K562 (cell line): Measurements from ENCODE around the gene ALOXE3. TPM values are rescaled to one million over a fixed set of nuclear protein-coding genes. Genes with fewer than 3 reads are reported as not detected.

Experiments
- COPS2 ChIP-seq: fragments of 450-650 bp; conservative IDR thresholded peaks from 2 replicates; pipeline ENCODE4 v1.6.1; 2016; ENCODE audit warnings: mild to moderate bottlenecking, moderate library complexity
- EGR1 ChIP-seq: fragments of 450-650 bp; conservative IDR thresholded peaks from 2 replicates; pipeline ENCODE4 v1.6.1; 2017; ENCODE audit warnings: mild to moderate bottlenecking
- EWSR1 ChIP-seq: fragments of 450-650 bp; IDR thresholded peaks from 2 replicates; pipeline ENCODE4 v1.6.1; 2018; ENCODE audit warnings: borderline replicate concordance, mild to moderate bottlenecking, low read depth, moderate library complexity; ENCODE audit not compliant: partially characterized antibody
- FUS ChIP-seq: fragments of 200-400 bp; formaldehyde crosslinking; optimal IDR thresholded peaks from 2 replicates; pipeline ENCODE3; 2017; ENCODE audit warnings: low read depth, low read length
- L3MBTL2 ChIP-seq: fragments of 450-650 bp; IDR thresholded peaks from 2 replicates; pipeline ENCODE4 v1.6.1; 2016; ENCODE audit warnings: mild to moderate bottlenecking, moderate library complexity
- MTA2 ChIP-seq: fragments of 450-650 bp; IDR thresholded peaks from 2 replicates; pipeline ENCODE4 v1.6.1; 2016; ENCODE audit warnings: low read depth
- SIN3B ChIP-seq: fragments of 450-650 bp; IDR thresholded peaks from 2 replicates; pipeline ENCODE4 v1.6.1; 2017; ENCODE audit warnings: low read depth, mild to moderate bottlenecking, moderate library complexity
- SMAD1 ChIP-seq: fragments of 150-350 bp; IDR thresholded peaks from 2 replicates; pipeline ENCODE4 v1.6.1; 2014; ENCODE audit warnings: low read length, low read depth; ENCODE audit not compliant: partially characterized antibody
- TRIM25 ChIP-seq: fragments of 450-650 bp; IDR thresholded peaks from 2 replicates; pipeline ENCODE4 v1.7.0; 2016; ENCODE audit warnings: borderline replicate concordance
- ZNF318 ChIP-seq, 2 experiments: fragments of 450-650 bp; IDR thresholded peaks; 2 replicates each; pipeline ENCODE4 v1.6.1; 2016; ENCODE audit warnings: mild to moderate bottlenecking in 2 of 2, borderline replicate concordance in 1 of 2, low read depth in 1 of 2, moderate library complexity in 1 of 2
- ZNF584 ChIP-seq: fragments of 200-800 bp; sonication (Bioruptor generic); IDR thresholded peaks from 2 replicates; pipeline ENCODE4 v1.6.1; 2016; ENCODE audit warnings: low read depth, mild to moderate bottlenecking, missing genetic modification characterization, missing compliant biosample characterization
- ZNF668 ChIP-seq: fragments of 250-450 bp; sonication (Bioruptor Pico); IDR thresholded peaks from 2 replicates; pipeline ENCODE4 v1.8.0; 2022; ENCODE audit warnings: mild to moderate bottlenecking, inconsistent platforms
- polyA plus RNA-seq, 8 experiments: library from polyadenylated mRNA; depleted of rRNA in 4 of 8; stranded (reverse) in 5 of 8; unstranded in 3 of 8; fragments of >200 nt; fragmentation: Nextera tagmentation in 2 of 8; fragmentation: Illumina TruSeq in 1 of 8; extraction: Ambion mirVana in 2 of 8; extraction: Trizol in 1 of 8; gene quantifications; 2 replicates each; pipeline versions ENCODE4 v1.2.1 to v1.2.3, GENCODE V29; 2011 to 2014; ENCODE audit warnings: inconsistent platforms in 1 of 8, missing spikeins in 1 of 8
- total RNA-seq, 7 experiments: library from RNA; depleted of rRNA in 6 of 7; stranded (reverse); fragments of >200 nt in 6 of 7; fragmentation: Illumina TruSeq in 2 of 7; extraction: Trizol in 2 of 7; gene quantifications; 2 replicates each; pipeline versions ENCODE4 v1.2.1 to v1.2.3, GENCODE V29; 2011 to 2021; ENCODE audit warnings: low replicate concordance in 1 of 7

ALOXE3 gene
- total and polyA plus RNA-seq, 9 of the 15 experiments (the other 6 are each of a cell fraction or from before 2014, with no cell fraction given) = 0.04 TPM; not detected in 8

GRCh38 chr17:8153525-8153956, 35.2 kb upstream of the ALOXE3 start (continued):
- no peak for TF ChIP-seq ZNF668
- TF ChIP-seq L3MBTL2 = peak; percentile 24; the same call in 1 of the 2 replicates
- TF ChIP-seq EGR1 = peak; percentile 32
- TF ChIP-seq ZNF318 (IDR thresholded peaks at IDR 0.05; ENCODE audit: borderline replicate concordance in 1 of 2, low read depth in 1 of 2) = peak in 1 of 2 experiments; percentile 16; a peak in 1 of 4 replicates
- no peak for TF ChIP-seq SMAD1
- TF ChIP-seq SIN3B = no peak
- no peak for TF ChIP-seq MTA2
- no peak for TF ChIP-seq ZNF584 (CRISPR knock-in tag)
- no peak for TF ChIP-seq COPS2
- TF ChIP-seq EWSR1 = no peak
- no peak for TF ChIP-seq TRIM25
- no peak for TF ChIP-seq FUS
